Uterus (tissue), 4 donors: ENCODE results near the gene NMT1. TPM values are rescaled to one million over a fixed set of nuclear protein-coding genes. Genes with fewer than 3 reads are reported as not detected.
A peak's percentile ranks its signal among the peaks of the same experiment; 100 is the strongest.

Experiments
- DNase-seq, 2 donors: peaks; one replicate each; pipeline ENCODE4 v3.0.0-alpha.2; 2019 to 2020
- H3K27ac ChIP-seq, 2 donors: fragments of 200-600 bp; sonication (generic); 1 replicate in 1 of 2; 2 replicates in 1 of 2; pipeline ENCODE4 v1.5.1; 2016 to 2018
- H3K27me3 ChIP-seq, 2 donors: fragments of 200-600 bp; sonication (generic); one replicate each; pipeline ENCODE4 v1.5.1; 2018 to 2019; ENCODE audit warnings: control low read depth in 1 of 2
- H3K36me3 ChIP-seq, 2 donors: fragments of 200-600 bp; sonication (generic); one replicate each; pipeline ENCODE4 v1.5.1; 2019; ENCODE audit warnings: control low read depth in 1 of 2
- H3K4me1 ChIP-seq, 2 donors: fragments of 200-600 bp; sonication (generic); one replicate each; pipeline ENCODE4 v1.5.1; 2018 to 2019; ENCODE audit warnings: control low read depth in 1 of 2
- H3K4me3 ChIP-seq, 2 donors: fragments of 200-600 bp; sonication (generic); 1 replicate in 1 of 2; 2 replicates in 1 of 2; pipeline ENCODE4 v1.5.1; 2018 to 2019; ENCODE audit warnings: mild to moderate bottlenecking in 1 of 2
- H3K9me3 ChIP-seq, 2 donors: fragments of 200-600 bp; sonication (generic); one replicate each; pipeline ENCODE4 v1.5.1; 2019; ENCODE audit warnings: control low read depth in 1 of 2
- CTCF ChIP-seq, 4 experiments: fragments of 200-600 bp in 2 of 4; fragments of 450-650 bp in 2 of 4; sonication (generic) in 2 of 4; IDR thresholded peaks; one replicate each; pipeline ENCODE4 v1.5.1; 2016 to 2019; ENCODE audit warnings: antibody characterized with exemption in 4 of 4, mild to moderate bottlenecking in 2 of 4, moderate library complexity in 1 of 4
- POLR2A ChIP-seq, 2 donors: fragments of 450-650 bp; IDR thresholded peaks; one replicate each; pipeline ENCODE4 v1.6.1; 2016; ENCODE audit warnings: antibody characterized with exemption in 2 of 2, mild to moderate bottlenecking in 1 of 2, moderate library complexity in 1 of 2
- intact Hi-C: fragments of 100-400 bp; cut with DNase I; formaldehyde crosslinking; loops from one replicate; pipeline ENCODE4 v1.15.1; 2023; ENCODE audit warnings: low total_unique reads
- total RNA-seq, 4 donors: library from RNA; depleted of rRNA in 3 of 4; stranded (reverse); fragments of >200 nt in 3 of 4; gene quantifications; one replicate each; pipeline versions ENCODE4 v1.1.0 to v1.2.4, GENCODE V29; 2014 to 2023
- donor health status: DM: yes; HTN: yes; CAD: no.

The NMT1 gene
- 100 to 1,000 TPM in 1 of 4 donors, 10 to 100 TPM in 3; 25.6 to 115 (median 72.3) TPM for total RNA-seq

- H3K27ac ChIP-seq: peak within 1 kb of the TSS; percentile 90 to 92
- DNase-seq: peak; percentile 98 to 99
- TF ChIP-seq CTCF (IDR thresholded peaks at IDR 0.05) (peak in 1 of 4 experiments; percentile 6), POLR2A (IDR thresholded peaks at IDR 0.05) (peak; percentile 0 to 89)
- no peaks in the 10 kb centered on the region for H3K9me3 ChIP-seq
- peak within 1 kb of the TSS; percentile 75 to 80 for H3K4me3 ChIP-seq
- no peaks in the 10 kb centered on the region for H3K36me3 ChIP-seq
- H3K27me3 ChIP-seq: no peaks in the 10 kb centered on the region
- intact Hi-C loops: no loop called here
- peaks cover 0 to 5% of the 10 kb centered on the region in 2 donors for H3K4me1 ChIP-seq
Observed at GRCh38 chr17:45060797-45061605, at the start of gene NMT1. TSS of gene NMT1 (plus strand) at chr17:45061317. CDS start at chr17:45061330, 13 bp downstream.

GRCh38 chr17:45011767-45012166 is 49.4 kb upstream of the NMT1 start:
- no peaks in the 10 kb centered on the region for H3K36me3 ChIP-seq
- no peaks in the 10 kb centered on the region for H3K4me1 ChIP-seq
- no peak for TF ChIP-seq POLR2A (IDR thresholded peaks at IDR 0.05)
- no peak for TF ChIP-seq CTCF (IDR thresholded peaks at IDR 0.05)
- H3K4me3 ChIP-seq: no peak overlapping the region
- no peak for DNase-seq
- no peak overlapping the region for H3K27ac ChIP-seq
- no peaks in the 10 kb centered on the region for H3K9me3 ChIP-seq
- H3K27me3 ChIP-seq: no peaks in the 10 kb centered on the region
- intact Hi-C loops: no loop called here

GRCh38 chr17:45013021-45013997 is 47.8 kb upstream of the NMT1 start:
- no peak for TF ChIP-seq POLR2A (IDR thresholded peaks at IDR 0.05)
- TF ChIP-seq CTCF (IDR thresholded peaks at IDR 0.05): no peak
- Histone ChIP-seq H3K4me3 (no peak overlapping the region), H3K9me3 (no peaks in the 10 kb centered on the region), H3K27ac (no peak overlapping the region), H3K27me3 (no peaks in the 10 kb centered on the region), H3K4me1 (peaks cover 0 to under 1% of the 10 kb centered on the region in 2 donors), H3K36me3 (no peaks in the 10 kb centered on the region)
- DNase-seq: peak in 1 of 2 donors; percentile 24
- intact Hi-C loops: no loop called here

- H3K4me1 ChIP-seq: peaks cover 0 to 11% of the 10 kb centered on the region in 2 donors
- H3K27me3 ChIP-seq: no peaks in the 10 kb centered on the region
- no peak overlapping the region for H3K27ac ChIP-seq
- no peak overlapping the region for H3K4me3 ChIP-seq
- no peak for TF ChIP-seq CTCF (IDR thresholded peaks at IDR 0.05)
- no peak for TF ChIP-seq POLR2A (IDR thresholded peaks at IDR 0.05)
- no peaks in the 10 kb centered on the region for H3K36me3 ChIP-seq
- no peaks in the 10 kb centered on the region for H3K9me3 ChIP-seq
- intact Hi-C loops: no loop called here
- no peak for DNase-seq
Observed at GRCh38 chr17:45016237-45016636, 44.9 kb upstream of the NMT1 start.
